CD4-positive, alpha-beta T cell (primary cell): ENCODE results near the gene NXPE4. TPM values are rescaled to one million over a fixed set of nuclear protein-coding genes. Genes with fewer than 3 reads are reported as not detected.

Experiments
- ATAC-seq: fragments of 200-7000 bp; cut with Tn5 transposase; one replicate; pipeline ENCODE4 v1.10.0; 2022; ENCODE audit warnings: mild to moderate bottlenecking; ENCODE audit not compliant: poor library complexity
- CTCF ChIA-PET: fragments of 350-600 bp; sonication (Branson Sonifier 250); formaldehyde crosslinking; loops from one replicate; lab custom pipeline; 2021; ENCODE audit warnings: antibody characterized with exemption, inconsistent platforms; lab: Charles Lee
- POLR2A ChIA-PET: fragments of 350-600 bp; sonication (Branson Sonifier 250); formaldehyde crosslinking; loops from one replicate; lab custom pipeline; 2021; ENCODE audit warnings: antibody characterized with exemption, inconsistent platforms; lab: Charles Lee
- DNase-seq, 14 experiments: peaks; one replicate each; pipeline ENCODE4 v3.0.0-alpha.2; 2013 to 2020; ENCODE audit warnings: mixed read lengths in 2 of 14
- H3K27ac ChIP-seq, 2 donors: one replicate each; pipeline versions ENCODE4 v1.5.1 to v1.7.0; 2013; ENCODE audit warnings: low read length in 2 of 2, low read depth in 1 of 2, mild to moderate bottlenecking in 1 of 2
- H3K27me3 ChIP-seq, 2 experiments: 1 replicate in 1 of 2; 2 replicates in 1 of 2; pipeline versions ENCODE4 v1.6.1 to v1.7.0; 2013; ENCODE audit warnings: low read length in 2 of 2, control low read depth in 1 of 2, mild to moderate bottlenecking in 1 of 2, moderate library complexity in 1 of 2; ENCODE audit not compliant: insufficient read depth in 2 of 2, control insufficient read depth in 1 of 2
- H3K36me3 ChIP-seq: one replicate; pipeline ENCODE4 v1.6.1; 2013; ENCODE audit warnings: low read length, control low read depth; ENCODE audit not compliant: insufficient read depth
- H3K4me1 ChIP-seq: one replicate; pipeline ENCODE4 v1.6.1; 2013; ENCODE audit warnings: low read length, control low read depth; ENCODE audit not compliant: insufficient read depth
- H3K4me3 ChIP-seq: one replicate; pipeline ENCODE4 v1.5.1; 2013; ENCODE audit warnings: mild to moderate bottlenecking, low read length, moderate library complexity
- H3K9me3 ChIP-seq, 2 experiments: 1 replicate in 1 of 2; 2 replicates in 1 of 2; pipeline versions ENCODE4 v1.6.1 to v1.7.0; 2013; ENCODE audit warnings: low read length in 2 of 2, mild to moderate bottlenecking in 2 of 2, control low read depth in 1 of 2, moderate library complexity in 1 of 2; ENCODE audit not compliant: control insufficient read depth in 1 of 2, insufficient read depth in 1 of 2
- H3K27ac Mint-ChIP-seq: one replicate; pipeline ENCODE4 v1.8.0; 2020; ENCODE audit warnings: mixed read lengths
- H3K27me3 Mint-ChIP-seq: one replicate; pipeline ENCODE4 v1.8.0; 2021; ENCODE audit warnings: mixed read lengths
- H3K36me3 Mint-ChIP-seq: one replicate; pipeline ENCODE4 v1.8.0; 2021; ENCODE audit warnings: low read depth, mixed read lengths
- H3K4me1 Mint-ChIP-seq: one replicate; pipeline ENCODE4 v1.8.0; 2021; ENCODE audit warnings: low read depth, mixed read lengths
- H3K4me3 Mint-ChIP-seq: one replicate; pipeline ENCODE4 v1.8.0; 2020; ENCODE audit warnings: mild to moderate bottlenecking, mixed read lengths
- H3K9me3 Mint-ChIP-seq: one replicate; pipeline ENCODE4 v1.8.0; 2020; ENCODE audit warnings: mixed read lengths
- CTCF ChIP-seq: fragments of 200-600 bp; IDR thresholded peaks from one replicate; pipeline ENCODE4 v1.8.0; 2022; ENCODE audit warnings: antibody characterized with exemption, mild to moderate bottlenecking
- intact Hi-C, 2 experiments: fragments of 100-400 bp; cut with DNase I in 1 of 2; cut with micrococcal nuclease in 1 of 2; formaldehyde crosslinking; loops; one replicate each; pipeline versions ENCODE4 v1.15.1 to v1.9.0; 2023 to 2025; cut with DNase I, micrococcal nuclease
- total RNA-seq, 174 experiments: library from RNA in 2 of 174; stranded (reverse) in 2 of 174; gene quantifications; one replicate each; pipeline ENCODE4 v1.2.3 and lab custom pipeline; 2021 to 2026

NXPE4 gene
- total RNA-seq, 2 experiments from 2014 or later: not detected

- Histone ChIP-seq H3K27me3 (no peaks in the 10 kb centered on the region), H3K4me3 (no peak overlapping the region), H3K4me1 (no peaks in the 10 kb centered on the region), H3K36me3 (no peaks in the 10 kb centered on the region), H3K27ac (no peak overlapping the region), H3K9me3 (no peaks in the 10 kb centered on the region)
- Mint-ChIP-seq H3K36me3 (no peaks in the 10 kb centered on the region), H3K4me1 (no peaks in the 10 kb centered on the region), H3K4me3 (no peak overlapping the region), H3K9me3 (peaks cover 4% of the 10 kb centered on the region), H3K27ac (no peak overlapping the region), H3K27me3 (no peaks in the 10 kb centered on the region)
- CTCF ChIA-PET: no interaction called here
- TF ChIP-seq CTCF: no peak
- DNase-seq (no peak), ATAC-seq (no peak)
- intact Hi-C loops: no loop called here
- POLR2A ChIA-PET: no interaction called here
Measured at GRCh38 chr11:114606003-114606801, 10.6 kb upstream of the NXPE4 start.

GRCh38 chr11:114605370-114605769 is 9.8 kb upstream of the NXPE4 start:
- intact Hi-C loops: no loop called here
- no peaks in the 10 kb centered on the region for H3K36me3 ChIP-seq
- no peaks in the 10 kb centered on the region for H3K4me1 ChIP-seq
- Mint-ChIP-seq H3K9me3 (no peaks in the 10 kb centered on the region), H3K4me3 (no peak overlapping the region), H3K4me1 (no peaks in the 10 kb centered on the region), H3K27ac (no peak overlapping the region), H3K36me3 (no peaks in the 10 kb centered on the region), H3K27me3 (no peaks in the 10 kb centered on the region)
- ChIA-PET CTCF (no interaction called here), POLR2A (no interaction called here)
- no peaks in the 10 kb centered on the region for H3K9me3 ChIP-seq
- no peak overlapping the region for H3K4me3 ChIP-seq
- no peaks in the 10 kb centered on the region for H3K27me3 ChIP-seq
- no peak for ATAC-seq
- H3K27ac ChIP-seq: no peak overlapping the region
- TF ChIP-seq CTCF: no peak
- DNase-seq: no peak

DNA sequence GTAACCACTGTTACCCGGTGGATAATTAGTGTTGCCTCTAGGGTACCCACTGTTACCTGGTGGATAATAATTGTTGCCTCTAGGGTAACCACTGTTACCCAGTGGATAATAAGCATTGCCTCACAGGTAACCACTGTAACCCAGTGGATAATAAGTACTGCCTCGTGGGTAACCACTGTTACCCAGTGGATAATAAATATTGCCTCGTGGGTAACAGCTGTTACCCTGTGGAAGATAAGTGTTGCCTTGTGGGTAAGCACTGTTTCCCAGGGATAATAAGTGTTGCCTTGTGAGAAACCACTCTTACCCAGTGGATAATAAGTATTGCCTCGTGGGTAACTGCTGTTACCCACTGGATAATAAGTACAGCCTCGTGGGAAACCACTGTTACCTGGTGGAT is 9.3 kb upstream of the NXPE4 start:
- H3K4me3 ChIP-seq: no peak overlapping the region
- H3K36me3 Mint-ChIP-seq: no peaks in the 10 kb centered on the region
- CTCF ChIA-PET: no interaction called here
- TF ChIP-seq CTCF: no peak
- no peaks in the 10 kb centered on the region for H3K36me3 ChIP-seq
- no peaks in the 10 kb centered on the region for H3K4me1 ChIP-seq
- no peaks in the 10 kb centered on the region for H3K9me3 Mint-ChIP-seq
- no peak for ATAC-seq
- intact Hi-C loops: no loop called here
- POLR2A ChIA-PET: no interaction called here
- H3K4me3 Mint-ChIP-seq: no peak overlapping the region
- H3K27me3 ChIP-seq: no peaks in the 10 kb centered on the region
- no peak overlapping the region for H3K27ac Mint-ChIP-seq
- H3K9me3 ChIP-seq: no peaks in the 10 kb centered on the region
- no peaks in the 10 kb centered on the region for H3K4me1 Mint-ChIP-seq
- H3K27me3 Mint-ChIP-seq: no peaks in the 10 kb centered on the region
- no peak for DNase-seq
- no peak overlapping the region for H3K27ac ChIP-seq
